Measurements from ENCODE around the gene B3GAT1. TPM values are rescaled to one million over a fixed set of nuclear protein-coding genes. Genes with fewer than 3 reads are reported as not detected.

Gene B3GAT1
- total RNA-seq, 3 donors from 2014 or later = 0.16 to 2.9 (median 2.8) TPM

- TF ChIP-seq, protein P1, sequence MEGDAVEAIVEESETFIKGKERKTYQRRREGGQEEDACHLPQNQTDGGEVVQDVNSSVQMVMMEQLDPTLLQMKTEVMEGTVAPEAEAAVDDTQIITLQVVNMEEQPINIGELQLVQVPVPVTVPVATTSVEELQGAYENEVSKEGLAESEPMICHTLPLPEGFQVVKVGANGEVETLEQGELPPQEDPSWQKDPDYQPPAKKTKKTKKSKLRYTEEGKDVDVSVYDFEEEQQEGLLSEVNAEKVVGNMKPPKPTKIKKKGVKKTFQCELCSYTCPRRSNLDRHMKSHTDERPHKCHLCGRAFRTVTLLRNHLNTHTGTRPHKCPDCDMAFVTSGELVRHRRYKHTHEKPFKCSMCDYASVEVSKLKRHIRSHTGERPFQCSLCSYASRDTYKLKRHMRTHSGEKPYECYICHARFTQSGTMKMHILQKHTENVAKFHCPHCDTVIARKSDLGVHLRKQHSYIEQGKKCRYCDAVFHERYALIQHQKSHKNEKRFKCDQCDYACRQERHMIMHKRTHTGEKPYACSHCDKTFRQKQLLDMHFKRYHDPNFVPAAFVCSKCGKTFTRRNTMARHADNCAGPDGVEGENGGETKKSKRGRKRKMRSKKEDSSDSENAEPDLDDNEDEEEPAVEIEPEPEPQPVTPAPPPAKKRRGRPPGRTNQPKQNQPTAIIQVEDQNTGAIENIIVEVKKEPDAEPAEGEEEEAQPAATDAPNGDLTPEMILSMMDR (IDR thresholded peaks at IDR 0.05) = no peak
- no peak for TF ChIP-seq POLR2A (IDR thresholded peaks at IDR 0.05)
- no peak for TF ChIP-seq POLR2AphosphoS5 (IDR thresholded peaks at IDR 0.05)
- DNase-seq (ENCODE audit: low spot score in 2 of 2) = peak in 1 of 2 donors; percentile 35
- H3K9me3 ChIP-seq = no peaks in the 10 kb centered on the region
- H3K27ac ChIP-seq = no peak overlapping the region
- no peaks in the 10 kb centered on the region for H3K27me3 ChIP-seq
- H3K4me1 ChIP-seq = no peaks in the 10 kb centered on the region
- intact Hi-C loops (cut with DNase I; ENCODE audit: low total_unique reads) = no loop called here
- H3K36me3 ChIP-seq = no peaks in the 10 kb centered on the region
- H3K4me3 ChIP-seq = no peak overlapping the region
Observed at GRCh38 chr11:134371436-134372185, 40.4 kb downstream of the B3GAT1 start.

DNA sequence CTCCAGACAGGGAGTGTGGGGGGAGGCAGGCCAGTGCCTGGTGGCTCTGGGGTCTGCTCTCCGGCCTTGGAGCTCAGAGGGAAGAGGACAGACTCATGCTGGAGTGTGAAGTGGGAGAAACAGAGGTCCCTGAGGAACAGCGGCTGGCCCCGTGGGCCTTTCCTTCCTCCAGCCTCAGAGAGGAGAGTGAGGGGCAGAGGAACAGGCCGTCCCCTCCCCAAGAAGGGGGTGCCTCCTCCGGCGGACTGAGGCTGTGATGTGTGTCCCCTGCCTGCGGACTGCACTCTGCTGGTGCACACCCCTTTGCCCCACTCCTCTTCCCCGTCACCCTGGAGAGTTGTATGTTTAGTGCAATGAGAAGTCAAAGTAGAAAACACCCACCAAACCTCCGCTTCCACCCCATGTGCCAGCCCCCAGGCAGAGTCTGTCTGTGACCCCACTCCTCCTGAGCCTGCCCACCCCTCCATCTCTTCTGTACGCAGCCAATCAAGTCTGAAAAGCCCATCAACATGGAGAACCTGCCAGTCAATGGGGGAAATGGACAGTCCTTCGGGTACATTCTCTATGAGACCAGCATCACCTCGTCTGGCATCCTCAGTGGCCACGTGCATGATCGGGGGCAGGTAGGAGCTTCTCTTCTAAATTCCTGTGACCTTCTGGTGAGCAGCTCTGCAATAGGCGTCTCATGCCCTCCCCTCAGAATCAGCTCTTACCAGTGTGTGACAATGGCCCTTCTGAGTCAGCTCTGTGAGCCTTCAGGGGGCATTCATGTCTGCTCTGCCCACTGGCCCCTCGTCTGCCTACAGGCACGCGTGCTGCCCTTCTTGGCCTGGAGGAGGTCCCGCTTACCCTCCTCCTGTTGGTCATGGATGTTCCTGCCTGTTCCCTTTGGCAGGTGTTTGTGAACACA, 41.3 kb downstream of the B3GAT1 start:
- Histone ChIP-seq H3K36me3 (no peaks in the 10 kb centered on the region), H3K27ac (no peak overlapping the region), H3K9me3 (no peaks in the 10 kb centered on the region), H3K4me1 (no peaks in the 10 kb centered on the region), H3K4me3 (no peak overlapping the region), H3K27me3 (no peaks in the 10 kb centered on the region)
- peak in 1 of 2 donors; percentile 41 for DNase-seq (ENCODE audit: low spot score in 2 of 2)
- intact Hi-C loops (cut with DNase I; ENCODE audit: low total_unique reads) = no loop called here
- TF ChIP-seq POLR2AphosphoS5 (IDR thresholded peaks at IDR 0.05) (no peak), POLR2A (IDR thresholded peaks at IDR 0.05) (no peak)
- TF ChIP-seq, protein P1 (IDR thresholded peaks at IDR 0.05) = no peak

GRCh38 chr11:134369656-134370525, 42.2 kb downstream of the B3GAT1 start:
- H3K27me3 ChIP-seq = no peaks in the 10 kb centered on the region
- H3K27ac ChIP-seq = no peak overlapping the region
- no peaks in the 10 kb centered on the region for H3K9me3 ChIP-seq
- no peaks in the 10 kb centered on the region for H3K4me1 ChIP-seq
- peak in 1 of 2 donors; percentile 48 for DNase-seq (ENCODE audit: low spot score in 2 of 2)
- no peak overlapping the region for H3K4me3 ChIP-seq
- no peaks in the 10 kb centered on the region for H3K36me3 ChIP-seq
- TF ChIP-seq POLR2AphosphoS5 (IDR thresholded peaks at IDR 0.05) = no peak
- TF ChIP-seq, protein P1 (IDR thresholded peaks at IDR 0.05) = no peak
- no peak for TF ChIP-seq POLR2A (IDR thresholded peaks at IDR 0.05)
- intact Hi-C loops (cut with DNase I; ENCODE audit: low total_unique reads) = no loop called here

DNA sequence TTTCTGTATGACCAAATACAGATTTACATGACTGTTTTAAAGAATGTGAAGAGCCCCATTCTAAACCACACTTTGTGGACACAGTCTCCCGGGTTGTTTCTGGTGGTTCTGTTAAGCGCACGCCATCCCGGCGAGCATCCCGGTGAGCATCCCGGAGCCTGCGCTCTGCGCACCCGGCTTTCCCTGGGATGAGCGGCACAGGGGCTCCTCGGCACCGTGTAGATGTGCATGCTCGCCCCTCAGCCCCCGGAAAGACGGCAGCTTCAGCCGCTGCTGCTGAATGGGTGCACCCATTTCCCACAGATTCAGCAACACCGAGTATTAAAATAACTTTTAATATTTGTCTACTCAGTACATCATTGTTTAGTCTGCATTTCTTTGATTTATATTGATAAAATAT, 44.3 kb downstream of the B3GAT1 start:
- Histone ChIP-seq H3K9me3 (no peaks in the 10 kb centered on the region), H3K4me3 (no peak overlapping the region), H3K27me3 (no peaks in the 10 kb centered on the region), H3K4me1 (no peaks in the 10 kb centered on the region), H3K36me3 (no peaks in the 10 kb centered on the region), H3K27ac (no peak overlapping the region)
- DNase-seq (ENCODE audit: low spot score in 2 of 2) = peak in 1 of 2 donors; percentile 6
- intact Hi-C loops (cut with DNase I; ENCODE audit: low total_unique reads) = no loop called here
- TF ChIP-seq POLR2A (IDR thresholded peaks at IDR 0.05) (no peak), POLR2AphosphoS5 (IDR thresholded peaks at IDR 0.05) (no peak)
- TF ChIP-seq, protein P1 (IDR thresholded peaks at IDR 0.05) = no peak

Data from breast epithelium (tissue), 4 donors.